Smooth muscle cell (in vitro differentiated cells): Measurements from ENCODE around the gene PCF11. TPM values are rescaled to one million over a fixed set of nuclear protein-coding genes. Genes with fewer than 3 reads are reported as not detected.

Experiments
- DNase-seq: peaks from one replicate; lab custom pipeline; 2025; ENCODE audit not compliant: unreplicated experiment; lab: John Stamatoyannopoulos, UW
- H2AFZ ChIP-seq: fragments of 200-600 bp; sonication (generic); 2 replicates; pipeline ENCODE4 v1.6.0; 2016; ENCODE audit warnings: antibody characterized with exemption, low read depth, mild to moderate bottlenecking
- H3F3A ChIP-seq: fragments of 200-600 bp; sonication (generic); 2 replicates; pipeline ENCODE4 v1.6.0; 2017; ENCODE audit warnings: antibody characterized with exemption, low read depth
- H3K27ac ChIP-seq: fragments of 200-600 bp; sonication (generic); 2 replicates; pipeline ENCODE4 v1.5.1; 2016; ENCODE audit warnings: low read depth, mild to moderate bottlenecking
- H3K27me3 ChIP-seq: fragments of 200-600 bp; sonication (generic); 2 replicates; pipeline ENCODE4 v1.6.1; 2016; ENCODE audit warnings: low read depth, mild to moderate bottlenecking
- H3K36me3 ChIP-seq: fragments of 200-600 bp; sonication (generic); 2 replicates; pipeline ENCODE4 v1.5.1; 2016; ENCODE audit warnings: low read depth
- H3K4me1 ChIP-seq: fragments of 200-600 bp; sonication (generic); 2 replicates; pipeline ENCODE4 v1.5.1; 2016; ENCODE audit warnings: low read depth
- H3K4me2 ChIP-seq: fragments of 200-600 bp; sonication (generic); 2 replicates; pipeline ENCODE4 v1.6.0; 2016; ENCODE audit warnings: mild to moderate bottlenecking
- H3K4me3 ChIP-seq: fragments of 200-600 bp; sonication (generic); 2 replicates; pipeline ENCODE4 v1.5.1; 2016; ENCODE audit warnings: mild to moderate bottlenecking
- H3K79me2 ChIP-seq: fragments of 200-600 bp; sonication (generic); 2 replicates; pipeline ENCODE4 v1.6.0; 2016; ENCODE audit warnings: low read depth, mild to moderate bottlenecking
- H3K9ac ChIP-seq: fragments of 200-600 bp; sonication (generic); 2 replicates; pipeline ENCODE4 v1.6.0; 2016; ENCODE audit warnings: low read depth
- H3K9me3 ChIP-seq: fragments of 200-600 bp; sonication (generic); replicated peaks from 2 replicates; pipeline ENCODE4 v1.5.1; 2016; ENCODE audit warnings: low read depth
- H4K20me1 ChIP-seq: fragments of 200-600 bp; sonication (generic); 2 replicates; pipeline ENCODE4 v1.6.0; 2016; ENCODE audit warnings: low read depth
- WGBS: methylation state at CpG from one replicate; pipeline ENCODE4 v1.1.7; 2016; ENCODE audit warnings: low lambda C conversion rate; 5-methylcytosine and 5-hydroxymethylcytosine counted together
- polyA plus RNA-seq: library from polyadenylated mRNA; unstranded; fragments of >200 nt; fragmentation: Nextera tagmentation; extraction: Ambion mirVana; gene quantifications from 2 replicates; pipeline ENCODE4 v1.2.1, GENCODE V29; 2016
- total RNA-seq: library from RNA; depleted of rRNA; stranded (reverse); fragments of >200 nt; gene quantifications from 2 replicates; pipeline ENCODE4 v1.2.3, GENCODE V29; 2014
- TF ChIP-seq, protein P1 (sequence below): fragments of 200-600 bp; sonication (generic); IDR thresholded peaks from 2 replicates; pipeline ENCODE4 v1.5.1; 2017; ENCODE audit warnings: borderline replicate concordance, mild to moderate bottlenecking, antibody characterized with exemption; ENCODE audit not compliant: insufficient read depth, poor library complexity, severe bottlenecking

PCF11 gene
- total and polyA plus RNA-seq, 2 experiments from 2014 or later: 17.5 to 56.7 TPM

DNA sequence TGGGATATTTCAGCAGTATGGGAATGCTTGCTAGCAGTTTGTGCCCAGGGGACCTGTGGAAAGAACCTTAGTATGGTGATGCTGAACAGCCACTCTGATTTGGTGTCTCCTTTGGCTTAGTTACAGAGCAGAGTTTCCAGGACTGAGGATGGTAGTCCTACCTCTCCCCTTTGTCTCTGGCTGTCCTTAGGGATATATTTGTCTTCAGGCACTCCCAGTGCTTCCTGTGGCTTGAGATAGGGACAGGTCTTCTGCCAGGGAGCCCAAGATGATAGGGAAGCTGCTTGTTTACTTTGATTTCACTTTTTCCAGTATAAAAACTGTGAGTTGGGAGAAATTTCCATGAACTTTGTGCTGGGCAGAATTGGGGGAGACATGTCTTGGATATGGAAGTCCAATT, 64.8 kb downstream of the PCF11 start:
- Histone ChIP-seq H4K20me1 (no peaks in the 10 kb centered on the region), H2AFZ (no peak overlapping the region), H3K4me2 (no peak overlapping the region), H3K79me2 (no peaks in the 10 kb centered on the region), H3K4me1 (no peaks in the 10 kb centered on the region), H3K9ac (no peak overlapping the region), H3K9me3 (no peaks in the 10 kb centered on the region), H3K36me3 (no peaks in the 10 kb centered on the region), H3K27me3 (no peaks in the 10 kb centered on the region), H3K4me3 (no peak overlapping the region), H3F3A (no peaks in the 10 kb centered on the region), H3K27ac (no peak overlapping the region)
- TF ChIP-seq, protein P1, sequence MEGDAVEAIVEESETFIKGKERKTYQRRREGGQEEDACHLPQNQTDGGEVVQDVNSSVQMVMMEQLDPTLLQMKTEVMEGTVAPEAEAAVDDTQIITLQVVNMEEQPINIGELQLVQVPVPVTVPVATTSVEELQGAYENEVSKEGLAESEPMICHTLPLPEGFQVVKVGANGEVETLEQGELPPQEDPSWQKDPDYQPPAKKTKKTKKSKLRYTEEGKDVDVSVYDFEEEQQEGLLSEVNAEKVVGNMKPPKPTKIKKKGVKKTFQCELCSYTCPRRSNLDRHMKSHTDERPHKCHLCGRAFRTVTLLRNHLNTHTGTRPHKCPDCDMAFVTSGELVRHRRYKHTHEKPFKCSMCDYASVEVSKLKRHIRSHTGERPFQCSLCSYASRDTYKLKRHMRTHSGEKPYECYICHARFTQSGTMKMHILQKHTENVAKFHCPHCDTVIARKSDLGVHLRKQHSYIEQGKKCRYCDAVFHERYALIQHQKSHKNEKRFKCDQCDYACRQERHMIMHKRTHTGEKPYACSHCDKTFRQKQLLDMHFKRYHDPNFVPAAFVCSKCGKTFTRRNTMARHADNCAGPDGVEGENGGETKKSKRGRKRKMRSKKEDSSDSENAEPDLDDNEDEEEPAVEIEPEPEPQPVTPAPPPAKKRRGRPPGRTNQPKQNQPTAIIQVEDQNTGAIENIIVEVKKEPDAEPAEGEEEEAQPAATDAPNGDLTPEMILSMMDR: no peak
- no peak for DNase-seq

DNA sequence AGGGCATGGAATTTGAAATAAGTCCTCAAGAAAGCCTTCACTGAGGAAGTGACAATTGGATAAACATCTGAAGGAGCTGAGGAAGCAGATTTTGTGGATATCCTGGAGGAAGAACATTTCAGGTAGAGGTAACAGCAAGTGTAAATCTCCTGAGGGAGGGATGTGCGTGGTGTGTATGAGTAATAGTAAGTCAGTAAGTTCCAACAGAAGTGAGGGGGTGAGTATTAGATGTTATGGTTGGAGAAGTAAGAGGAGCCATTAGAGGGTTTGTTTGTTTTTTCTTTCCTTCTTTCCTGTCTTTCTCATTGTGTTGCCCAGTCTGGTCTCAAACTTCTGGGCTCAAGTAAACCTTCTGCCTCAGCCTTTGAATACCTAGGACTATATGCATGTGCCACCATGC, 65.6 kb downstream of the PCF11 start:
- WGBS: 86% methylated on average over 1 of the region's 1 CpG
- Histone ChIP-seq H3K4me3 (no peak overlapping the region), H2AFZ (no peak overlapping the region), H3K4me2 (no peak overlapping the region), H4K20me1 (no peaks in the 10 kb centered on the region), H3F3A (no peaks in the 10 kb centered on the region), H3K79me2 (no peaks in the 10 kb centered on the region), H3K9me3 (no peaks in the 10 kb centered on the region), H3K9ac (no peak overlapping the region), H3K36me3 (no peaks in the 10 kb centered on the region), H3K27ac (no peak overlapping the region), H3K4me1 (no peaks in the 10 kb centered on the region), H3K27me3 (no peaks in the 10 kb centered on the region)
- TF ChIP-seq, protein P1: no peak
- no peak for DNase-seq

DNA sequence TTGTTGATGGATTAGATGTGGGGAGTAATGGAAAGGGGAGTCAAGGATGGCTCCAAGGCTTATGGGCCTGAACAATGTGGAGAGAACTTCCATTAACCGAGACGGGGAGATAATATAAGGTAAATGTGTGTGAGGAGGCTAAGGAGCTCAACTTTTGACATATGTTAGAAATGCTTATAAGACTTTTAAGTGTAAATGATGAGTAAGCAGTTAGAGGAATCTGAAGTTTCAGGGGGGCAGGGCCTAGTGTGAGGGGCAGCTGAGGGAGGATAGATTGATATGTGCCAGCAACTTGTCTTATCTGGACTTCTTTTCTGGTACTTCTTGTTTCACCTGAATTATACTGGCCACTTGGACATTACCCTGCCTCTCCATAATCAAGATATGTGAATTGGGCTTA, 66.5 kb downstream of the PCF11 start:
- Histone ChIP-seq H3K9me3 (no peaks in the 10 kb centered on the region), H2AFZ (no peak overlapping the region), H3K4me3 (no peak overlapping the region), H3K4me1 (no peaks in the 10 kb centered on the region), H3K27ac (no peak overlapping the region), H3F3A (no peaks in the 10 kb centered on the region), H3K79me2 (no peaks in the 10 kb centered on the region), H3K4me2 (no peak overlapping the region), H3K9ac (no peak overlapping the region), H3K27me3 (no peaks in the 10 kb centered on the region), H3K36me3 (no peaks in the 10 kb centered on the region), H4K20me1 (no peaks in the 10 kb centered on the region)
- TF ChIP-seq, protein P1: no peak
- no peak for DNase-seq
- WGBS: 100% methylated on average over 2 of the region's 2 CpGs

DNA sequence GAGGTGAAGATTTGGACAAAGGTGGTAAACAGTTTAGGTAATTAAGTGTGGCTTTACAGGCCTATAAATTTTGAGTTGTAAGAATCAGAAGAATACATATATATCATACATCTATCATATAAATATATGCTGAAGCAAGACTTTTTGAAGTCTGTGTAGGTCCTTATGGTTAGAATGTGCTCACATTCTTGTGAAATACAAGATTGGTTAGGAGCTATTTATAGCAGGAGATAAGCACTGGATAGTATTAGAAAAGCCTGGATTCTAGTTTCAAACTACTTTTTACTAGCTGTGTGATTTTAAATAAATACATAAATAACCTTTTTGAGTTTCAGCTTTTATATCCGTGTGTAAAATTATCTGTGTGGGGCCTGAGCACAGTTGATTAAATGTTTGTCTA, 78.9 kb downstream of the PCF11 start:
- Histone ChIP-seq H3K9ac (no peak overlapping the region), H3K9me3 (no peaks in the 10 kb centered on the region), H3K4me2 (peak overlapping the region; percentile 9), H3F3A (no peaks in the 10 kb centered on the region), H2AFZ (no peak overlapping the region), H3K4me3 (no peak overlapping the region), H3K27me3 (no peaks in the 10 kb centered on the region), H4K20me1 (no peaks in the 10 kb centered on the region), H3K36me3 (no peaks in the 10 kb centered on the region), H3K27ac (no peak overlapping the region), H3K79me2 (no peaks in the 10 kb centered on the region), H3K4me1 (no peaks in the 10 kb centered on the region)
- DNase-seq: no peak
- TF ChIP-seq, protein P1: no peak
- 20% methylated on average over 1 of the region's 1 CpG for WGBS
